ENCODE data around the gene SERPINB10. TPM values are rescaled to one million over a fixed set of nuclear protein-coding genes. Genes with fewer than 3 reads are reported as not detected.
A peak's percentile ranks its signal among the peaks of the same experiment; 100 is the strongest.

The SERPINB10 gene
- total RNA-seq, 1 donor from 2014 or later, result not detected

DNA sequence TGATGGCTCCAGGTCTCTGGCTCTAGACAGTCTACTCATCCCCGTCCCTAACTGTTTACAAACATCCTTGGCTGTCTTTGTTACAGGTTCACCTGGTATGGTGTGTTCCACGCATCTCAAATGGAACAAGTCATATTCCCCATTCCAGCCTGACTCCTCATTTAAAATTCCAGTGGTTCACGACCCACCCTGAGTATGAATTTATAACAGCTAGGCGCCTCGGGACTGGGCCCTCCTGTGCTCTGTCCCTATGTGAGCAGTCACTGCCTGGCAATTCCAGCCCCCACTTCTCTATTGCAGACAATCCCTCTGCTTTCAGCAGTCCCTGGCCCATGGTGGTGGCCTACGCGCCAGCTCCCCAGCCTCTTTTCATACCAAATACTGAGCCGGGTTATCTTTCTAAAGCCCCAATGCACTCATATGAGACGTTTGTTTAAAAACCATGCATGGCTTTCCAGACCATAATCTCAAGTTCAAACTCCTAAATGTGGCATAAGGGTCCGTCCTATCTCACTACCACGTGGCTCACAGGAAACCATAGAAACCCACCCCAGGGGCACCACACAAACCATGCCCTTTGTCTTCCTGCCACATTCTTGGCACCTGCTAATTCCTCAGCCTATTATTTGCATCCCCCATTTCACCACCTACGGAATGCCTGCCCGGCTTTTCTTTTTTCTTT, 63.7 kb downstream of the SERPINB10 start:
- intact Hi-C loops (cut with DNase I), result no loop called here
- DNase-seq (ENCODE audit: low spot score), result no peak
- ATAC-seq, result no peak

DNA sequence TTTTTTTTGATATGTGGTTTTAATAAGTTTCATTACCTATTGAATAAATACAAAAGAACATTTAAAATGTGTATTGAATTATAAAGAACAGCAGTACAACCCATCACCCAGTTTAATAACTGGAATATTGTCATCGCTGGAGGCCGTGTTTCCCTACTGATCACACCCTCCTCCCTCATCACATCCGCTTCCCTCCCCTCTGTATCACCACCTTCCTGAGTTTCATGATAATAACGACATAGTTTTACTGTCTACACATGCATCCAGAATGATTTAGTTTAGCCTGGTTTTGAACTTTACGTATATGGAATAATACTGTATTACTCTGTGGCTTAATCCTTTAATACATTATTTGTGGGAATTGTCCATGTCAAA, 64.2 kb downstream of the SERPINB10 start:
- no peak for ATAC-seq
- DNase-seq (ENCODE audit: low spot score), result no peak
- intact Hi-C loops (cut with DNase I), result no loop called here

DNA sequence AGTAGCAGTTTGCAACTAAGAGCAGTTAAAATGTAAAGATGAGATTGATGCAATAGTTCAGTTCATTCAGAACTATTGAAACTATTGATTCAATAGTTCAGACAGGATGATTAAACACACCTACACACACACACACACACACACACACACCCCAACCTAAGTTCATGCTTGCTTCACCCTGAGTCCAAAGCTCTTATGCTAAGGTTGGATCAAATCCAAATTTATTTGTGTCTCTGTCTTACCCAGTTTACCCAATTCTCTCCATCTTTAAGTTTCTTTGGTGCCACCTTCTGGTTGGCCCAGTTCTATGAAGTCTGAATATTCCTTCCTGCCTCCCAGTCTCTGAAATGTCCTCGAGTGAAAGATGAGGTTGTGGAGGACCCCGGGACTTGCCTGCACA, 67.2 kb downstream of the SERPINB10 start:
- no peak for ATAC-seq
- intact Hi-C loops (cut with DNase I), result no loop called here

DNA sequence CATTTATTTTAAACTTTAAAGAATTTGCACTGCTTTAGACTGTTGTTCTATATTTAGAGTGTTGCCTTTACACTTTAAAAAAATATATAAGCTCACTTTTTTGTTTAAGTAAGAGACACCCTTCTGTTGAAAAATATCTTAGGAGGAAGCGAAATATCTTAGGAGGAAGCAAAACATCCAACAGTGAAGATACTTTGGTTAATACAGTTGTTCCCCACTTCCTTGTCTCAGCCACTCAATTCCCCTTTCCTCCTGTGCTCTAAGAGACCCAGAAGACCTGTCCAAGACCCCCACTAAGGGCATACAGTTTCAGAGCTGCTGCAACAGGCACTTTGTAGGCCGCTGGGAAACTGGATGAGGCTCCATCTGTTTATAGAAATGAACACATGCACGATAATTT, 67.9 kb downstream of the SERPINB10 start:
- intact Hi-C loops (cut with DNase I), result no loop called here
- DNase-seq (ENCODE audit: low spot score) (no peak), ATAC-seq (no peak)

More for the DNA sequence above, 67.2 kb downstream of the SERPINB10 start:
- no peak for DNase-seq (ENCODE audit: low spot score)

DNA sequence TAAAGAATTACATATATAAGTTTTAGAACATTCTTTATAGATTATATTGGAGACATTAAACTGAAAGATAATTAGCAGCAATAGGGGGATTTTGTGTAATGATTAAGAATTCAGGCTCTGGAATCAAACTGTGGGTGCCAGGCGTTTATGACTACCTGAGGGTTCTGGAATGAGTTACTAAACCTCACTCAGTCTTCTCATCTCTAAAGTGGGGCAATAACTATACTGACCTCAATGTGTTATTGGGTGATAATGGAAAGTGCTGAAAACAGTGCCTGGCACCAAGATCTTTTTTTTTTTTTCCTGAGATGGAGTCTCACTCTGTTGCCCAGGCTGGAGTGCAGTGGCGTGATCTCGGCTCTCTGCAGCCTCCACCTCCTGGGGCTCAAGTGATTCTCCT, 69.3 kb downstream of the SERPINB10 start:
- DNase-seq (ENCODE audit: low spot score), result no peak
- intact Hi-C loops (cut with DNase I), result no loop called here
- ATAC-seq, result no peak

DNA sequence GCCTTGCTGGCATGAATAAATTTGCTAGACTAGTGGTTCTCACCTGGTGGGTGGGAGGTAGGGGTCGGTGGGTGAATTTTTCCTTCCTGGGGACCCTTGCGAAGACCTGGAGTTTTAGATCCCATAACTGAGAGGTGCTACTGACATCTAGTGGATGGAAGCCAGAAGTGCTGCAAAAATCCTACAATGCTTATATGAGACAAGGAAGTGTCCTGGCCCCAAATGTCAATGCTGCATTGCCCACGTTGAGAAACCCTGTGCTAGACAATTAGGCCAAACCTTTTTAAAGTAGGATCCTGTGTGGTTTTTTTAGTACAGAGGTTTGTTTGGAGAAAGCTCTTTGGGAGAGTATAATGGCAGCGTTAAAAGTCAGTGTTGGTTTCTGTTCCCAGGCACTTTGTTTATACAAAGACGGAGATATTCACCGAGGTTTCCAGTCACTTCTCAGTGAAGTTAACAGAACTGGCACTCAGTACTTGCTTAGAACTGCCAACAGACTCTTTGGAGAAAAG, 71.7 kb downstream of the SERPINB10 start:
- no peak for DNase-seq (ENCODE audit: low spot score)

DNA sequence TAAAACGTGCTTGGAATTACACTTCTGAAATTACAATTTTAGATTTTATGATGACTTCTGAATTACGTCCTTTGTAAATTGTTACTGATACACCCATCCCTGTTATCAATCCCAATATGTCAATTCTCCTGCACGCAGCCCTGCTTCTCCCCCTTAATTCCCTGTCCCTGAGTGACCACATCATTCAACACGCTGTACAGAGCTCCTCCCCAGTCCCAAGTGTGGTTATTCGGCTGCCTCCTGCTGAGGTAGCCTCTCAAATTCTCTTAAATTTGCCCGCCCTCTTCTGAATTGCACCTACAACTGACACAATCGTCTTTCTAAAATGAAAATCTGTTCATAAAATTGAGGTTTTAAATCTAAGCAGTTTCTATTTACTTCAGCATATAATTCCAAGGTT, 72.3 kb downstream of the SERPINB10 start:
- intact Hi-C loops (cut with DNase I), result no loop called here

More for the DNA sequence above, 71.7 kb downstream of the SERPINB10 start:
- ATAC-seq, result peak; percentile 85
- intact Hi-C loops (cut with DNase I), result no loop called here

DNA sequence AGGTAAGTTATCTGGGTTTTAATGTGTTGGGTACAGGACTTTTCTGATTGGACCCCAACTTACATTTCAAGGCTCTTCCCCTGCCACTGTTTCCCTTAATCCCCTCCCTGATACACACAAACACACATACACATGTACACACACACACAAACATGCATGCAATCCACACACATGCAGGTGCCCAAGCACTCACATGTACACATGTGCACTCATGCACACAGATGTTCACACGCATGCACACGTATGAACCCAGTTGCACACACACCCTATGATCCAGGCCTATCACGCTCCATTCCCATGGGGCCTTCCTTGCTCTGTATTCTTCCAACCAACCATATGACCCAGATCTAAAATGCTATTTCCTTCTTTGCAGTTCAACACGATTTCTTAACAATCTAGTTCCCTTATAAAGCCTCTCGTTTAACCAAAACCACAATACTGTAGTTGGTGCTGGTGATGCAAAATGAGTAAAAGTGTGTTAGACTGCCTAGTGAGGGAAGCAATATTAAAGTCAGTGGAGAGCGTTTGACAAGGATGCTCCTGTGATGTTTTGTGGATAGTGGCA, 73.2 kb downstream of the SERPINB10 start:
- ATAC-seq (peak; percentile 25), DNase-seq (ENCODE audit: low spot score) (no peak)
- intact Hi-C loops (cut with DNase I), result no loop called here

More for the DNA sequence above, 72.3 kb downstream of the SERPINB10 start:
- ATAC-seq (peak; percentile 67), DNase-seq (ENCODE audit: low spot score) (no peak)

DNA sequence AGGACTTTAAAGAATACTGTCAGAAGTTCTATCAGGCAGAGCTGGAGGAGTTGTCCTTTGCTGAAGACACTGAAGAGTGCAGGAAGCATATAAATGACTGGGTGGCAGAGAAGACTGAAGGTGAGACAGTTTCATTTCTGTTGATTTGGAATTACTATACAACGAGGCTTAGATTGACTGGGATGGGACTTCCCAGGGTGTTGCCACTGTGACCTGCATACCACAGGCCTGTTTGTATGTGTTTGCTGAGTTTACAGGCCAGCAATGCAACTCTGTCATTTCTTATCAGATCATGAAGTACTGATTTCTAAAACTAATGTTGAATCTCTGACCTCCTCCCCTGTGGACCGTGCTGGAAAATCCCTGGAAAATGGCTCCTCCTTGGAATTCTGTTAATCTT, 74.0 kb downstream of the SERPINB10 start:
- DNase-seq (ENCODE audit: low spot score), result no peak
- ATAC-seq, result no peak
- intact Hi-C loops (cut with DNase I), result no loop called here

DNA sequence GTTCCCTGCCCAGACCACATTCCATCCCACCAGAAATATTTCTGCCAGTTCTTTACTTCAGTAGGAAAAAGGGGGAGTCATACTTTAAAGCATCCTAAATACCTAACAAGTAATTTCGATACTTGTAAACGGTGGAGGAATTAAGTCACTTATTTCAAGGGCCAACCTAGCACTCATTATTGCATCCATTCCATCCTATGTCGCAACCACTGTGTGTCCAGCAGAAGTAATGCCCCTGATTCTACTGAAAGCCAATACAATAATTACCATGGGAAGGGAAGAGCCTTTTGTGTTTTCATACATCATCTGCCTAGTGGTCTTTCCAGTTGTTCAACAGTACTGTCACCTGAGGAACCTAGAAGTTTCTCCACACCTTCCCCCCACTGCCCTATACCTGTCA, 74.6 kb downstream of the SERPINB10 start:
- intact Hi-C loops (cut with DNase I), result no loop called here
- DNase-seq (ENCODE audit: low spot score) (no peak), ATAC-seq (no peak)

Other genes with a start within 250 kb of the SERPINB10 start
- not detected for gene SERPINB3, start 246.1 kb upstream of the SERPINB10 start, total RNA-seq
- gene SERPINB11, start 205.0 kb upstream of the SERPINB10 start, total RNA-seq, result not detected
- gene SERPINB7, start 132.5 kb upstream of the SERPINB10 start, total RNA-seq, result 0.53 TPM
- 2.6 TPM for gene SERPINB2, start 20.3 kb upstream of the SERPINB10 start, total RNA-seq
- gene HMSD, start 41.3 kb downstream of the SERPINB10 start, total RNA-seq, result 7.8 TPM
- 16.5 TPM for gene SERPINB8, start 62.1 kb downstream of the SERPINB10 start, total RNA-seq
- gene LINC00305, start 241.1 kb downstream of the SERPINB10 start, total RNA-seq, result not detected